Liver (tissue), 9 donors: Measurements from ENCODE around the gene ALX4. TPM values are rescaled to one million over a fixed set of nuclear protein-coding genes. Genes with fewer than 3 reads are reported as not detected.

Experiments used
- DNase-seq: peaks from one replicate; pipeline ENCODE4 v3.0.0-alpha.2; 2017; ENCODE audit warnings: low spot score
- H3K27ac ChIP-seq, 2 donors: one replicate each; pipeline ENCODE4 v1.7.0; 2013; ENCODE audit warnings: inconsistent platforms in 2 of 2, low read length in 2 of 2, control low read depth in 1 of 2, low read depth in 1 of 2, mild to moderate bottlenecking in 1 of 2
- H3K27me3 ChIP-seq, 4 donors: one replicate each; pipeline versions ENCODE4 v1.6.1 to v1.7.0; 2013; ENCODE audit warnings: low read length in 3 of 4, inconsistent platforms in 1 of 4, mild to moderate bottlenecking in 1 of 4, moderate library complexity in 1 of 4; ENCODE audit not compliant: control insufficient read depth in 4 of 4, insufficient read depth in 4 of 4
- H3K36me3 ChIP-seq, 4 donors: one replicate each; pipeline versions ENCODE4 v1.6.1 to v1.7.0; 2013; ENCODE audit warnings: low read length in 3 of 4, mild to moderate bottlenecking in 3 of 4, low read depth in 1 of 4, moderate library complexity in 1 of 4; ENCODE audit not compliant: control insufficient read depth in 4 of 4, insufficient read depth in 3 of 4
- H3K4me1 ChIP-seq, 4 donors: one replicate each; pipeline versions ENCODE4 v1.6.1 to v1.7.0; 2013; ENCODE audit warnings: low read length in 3 of 4, mild to moderate bottlenecking in 3 of 4, moderate library complexity in 1 of 4; ENCODE audit not compliant: control insufficient read depth in 4 of 4, insufficient read depth in 4 of 4
- H3K4me3 ChIP-seq, 3 donors: one replicate each; pipeline versions ENCODE4 v1.6.1 to v1.7.0; 2013; ENCODE audit warnings: low read length in 3 of 3, control low read depth in 1 of 3, low read depth in 1 of 3, mild to moderate bottlenecking in 1 of 3
- H3K9ac ChIP-seq, 2 donors: one replicate each; pipeline ENCODE4 v1.7.0; 2013; ENCODE audit warnings: low read length in 2 of 2, mild to moderate bottlenecking in 2 of 2, moderate library complexity in 2 of 2, control low read depth in 1 of 2, low read depth in 1 of 2
- H3K9me3 ChIP-seq, 4 donors: one replicate each; pipeline versions ENCODE4 v1.6.1 to v1.7.0; 2013; ENCODE audit warnings: low read length in 3 of 4; ENCODE audit not compliant: control insufficient read depth in 4 of 4
- EGR1 ChIP-seq, 2 donors: IDR thresholded peaks; 2 replicates each; pipeline ENCODE4 v1.6.1; 2016 to 2018; ENCODE audit warnings: antibody characterized with exemption in 2 of 2, low read depth in 2 of 2
- FOXA1 ChIP-seq: IDR thresholded peaks from 2 replicates; pipeline ENCODE4 v1.6.1; 2016; ENCODE audit warnings: antibody characterized with exemption
- GABPA ChIP-seq, 2 donors: IDR thresholded peaks in 1 of 2; conservative IDR thresholded peaks in 1 of 2; 2 replicates each; pipeline ENCODE4 v1.6.1; 2016; ENCODE audit warnings: antibody characterized with exemption in 2 of 2, mild to moderate bottlenecking in 1 of 2, moderate library complexity in 1 of 2
- HNF4A ChIP-seq, 2 donors: conservative IDR thresholded peaks; 2 replicates each; pipeline ENCODE4 v1.6.1; 2016; ENCODE audit warnings: antibody characterized with exemption in 2 of 2, mild to moderate bottlenecking in 2 of 2
- HNF4G ChIP-seq: IDR thresholded peaks from 2 replicates; pipeline ENCODE4 v1.6.1; 2016; ENCODE audit warnings: antibody characterized with exemption
- JUND ChIP-seq, 2 donors: IDR thresholded peaks; 2 replicates each; pipeline ENCODE4 v1.6.1; 2016; ENCODE audit warnings: antibody characterized with exemption in 2 of 2
- NR2F2 ChIP-seq: IDR thresholded peaks from 2 replicates; pipeline ENCODE4 v1.6.1; 2016; ENCODE audit warnings: antibody characterized with exemption
- RAD21 ChIP-seq, 2 donors: IDR thresholded peaks; 2 replicates each; pipeline ENCODE4 v1.6.1; 2016; ENCODE audit warnings: antibody characterized with exemption in 2 of 2, mild to moderate bottlenecking in 2 of 2
- RXRA ChIP-seq, 2 donors: IDR thresholded peaks; 2 replicates each; pipeline ENCODE4 v1.6.1; 2017 to 2018; ENCODE audit warnings: antibody characterized with exemption in 2 of 2, mild to moderate bottlenecking in 1 of 2
- SP1 ChIP-seq: IDR thresholded peaks from 2 replicates; pipeline ENCODE4 v1.6.1; 2018; ENCODE audit warnings: antibody characterized with exemption, mild to moderate bottlenecking
- TAF1 ChIP-seq: conservative IDR thresholded peaks from 2 replicates; pipeline ENCODE4 v1.6.1; 2016; ENCODE audit warnings: antibody characterized with exemption, mild to moderate bottlenecking
- WGBS: extraction: QIAGEN DNeasy Blood & Tissue Kit; methylation state at CpG from one replicate; pipeline ENCODE4 v1.1.7; 2013; 5-methylcytosine and 5-hydroxymethylcytosine counted together
- polyA plus RNA-seq, 2 donors: library from polyadenylated mRNA; stranded (reverse) in 1 of 2; unstranded in 1 of 2; fragments of 200-250 nt in 1 of 2; fragments of >200 nt in 1 of 2; fragmentation: Nextera tagmentation in 1 of 2; extraction: Ambion mirVana in 1 of 2; gene quantifications; one replicate each; pipeline versions ENCODE4 v1.2.1 to v1.2.3, GENCODE V29; 2013 to 2015
- total RNA-seq, 2 donors: library from RNA; depleted of rRNA; stranded (reverse); fragments of >200 nt; gene quantifications; one replicate each; pipeline ENCODE4 v1.2.3, GENCODE V29; 2014
- TF ChIP-seq, protein P1 (sequence below): IDR thresholded peaks from 2 replicates; pipeline ENCODE4 v1.6.1; 2016; ENCODE audit warnings: antibody characterized with exemption
- TF ChIP-seq, protein P2 (sequence below): IDR thresholded peaks from 2 replicates; pipeline ENCODE4 v1.6.1; 2016; ENCODE audit warnings: antibody characterized with exemption
- TF ChIP-seq, protein P3 (sequence below): IDR thresholded peaks from 2 replicates; pipeline ENCODE4 v1.6.1; 2016; ENCODE audit warnings: antibody characterized with exemption
- TF ChIP-seq, protein P4 (sequence below): IDR thresholded peaks from 2 replicates; pipeline ENCODE4 v1.6.1; 2016; ENCODE audit warnings: antibody characterized with exemption, mild to moderate bottlenecking
- TF ChIP-seq, protein P5 (sequence below): fragments of 150-350 bp; IDR thresholded peaks from 2 replicates; pipeline ENCODE4 v1.5.1; 2017; ENCODE audit warnings: improper control_type of control experiment, low read depth, low read length; ENCODE audit not compliant: missing input control
- donor health status: healthy.
- donor health status: healthy.
- donor health status: healthy.
- donor health status: healthy.
- donor health status: healthy.

Gene ALX4
- total and polyA plus RNA-seq, 4 donors, result not detected

DNA sequence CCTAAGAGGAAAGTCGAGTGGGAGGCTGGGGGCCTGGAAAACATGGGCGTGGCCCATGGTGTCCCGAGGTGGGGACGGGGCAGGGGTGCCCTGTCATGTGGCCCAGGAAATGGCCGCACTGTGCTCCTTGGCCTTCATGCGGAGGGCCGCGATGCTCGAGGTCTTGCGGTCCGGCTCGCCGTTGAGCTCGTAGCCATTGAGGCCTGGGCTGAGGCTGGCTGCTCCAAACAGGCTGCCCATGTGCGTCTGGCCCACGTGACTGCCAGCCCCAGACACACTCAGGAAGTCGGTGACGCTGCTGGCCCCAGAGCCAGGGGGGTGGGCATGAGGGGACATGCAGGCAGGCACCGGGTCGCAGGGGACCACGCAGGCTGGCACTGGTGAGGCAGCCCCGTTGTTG is 45.2 kb downstream of the ALX4 start (continued):
- TF ChIP-seq, protein P1, sequence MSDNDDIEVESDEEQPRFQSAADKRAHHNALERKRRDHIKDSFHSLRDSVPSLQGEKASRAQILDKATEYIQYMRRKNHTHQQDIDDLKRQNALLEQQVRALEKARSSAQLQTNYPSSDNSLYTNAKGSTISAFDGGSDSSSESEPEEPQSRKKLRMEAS, result no peak

DNA sequence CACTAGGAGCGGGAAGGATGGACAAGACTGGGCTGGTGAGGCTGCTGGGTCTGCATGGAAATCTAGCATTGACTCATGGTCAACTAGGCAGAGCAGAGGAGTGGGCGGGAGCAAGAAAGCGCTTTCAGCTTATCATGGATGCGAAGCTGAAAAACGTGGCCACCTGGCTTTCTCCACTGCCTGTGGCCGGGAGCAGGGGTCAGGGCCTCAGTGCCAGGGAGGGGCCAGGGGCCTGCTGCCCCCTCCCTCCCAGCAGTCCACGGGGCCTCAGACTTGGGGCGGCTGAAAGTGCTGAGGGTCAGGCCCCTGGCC is 45.5 kb downstream of the ALX4 start:
- no peak overlapping the region for H3K27ac ChIP-seq
- H3K4me1 ChIP-seq, result no peaks in the 10 kb centered on the region
- H3K9me3 ChIP-seq, result no peaks in the 10 kb centered on the region
- 80% methylated on average over 8 of the region's 8 CpGs for WGBS
- TF ChIP-seq, protein P2, sequence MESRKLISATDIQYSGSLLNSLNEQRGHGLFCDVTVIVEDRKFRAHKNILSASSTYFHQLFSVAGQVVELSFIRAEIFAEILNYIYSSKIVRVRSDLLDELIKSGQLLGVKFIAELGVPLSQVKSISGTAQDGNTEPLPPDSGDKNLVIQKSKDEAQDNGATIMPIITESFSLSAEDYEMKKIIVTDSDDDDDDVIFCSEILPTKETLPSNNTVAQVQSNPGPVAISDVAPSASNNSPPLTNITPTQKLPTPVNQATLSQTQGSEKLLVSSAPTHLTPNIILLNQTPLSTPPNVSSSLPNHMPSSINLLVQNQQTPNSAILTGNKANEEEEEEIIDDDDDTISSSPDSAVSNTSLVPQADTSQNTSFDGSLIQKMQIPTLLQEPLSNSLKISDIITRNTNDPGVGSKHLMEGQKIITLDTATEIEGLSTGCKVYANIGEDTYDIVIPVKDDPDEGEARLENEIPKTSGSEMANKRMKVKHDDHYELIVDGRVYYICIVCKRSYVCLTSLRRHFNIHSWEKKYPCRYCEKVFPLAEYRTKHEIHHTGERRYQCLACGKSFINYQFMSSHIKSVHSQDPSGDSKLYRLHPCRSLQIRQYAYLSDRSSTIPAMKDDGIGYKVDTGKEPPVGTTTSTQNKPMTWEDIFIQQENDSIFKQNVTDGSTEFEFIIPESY, result no peak
- H3K4me3 ChIP-seq, result no peak overlapping the region
- H3K9ac ChIP-seq, result no peak overlapping the region
- H3K36me3 ChIP-seq, result no peaks in the 10 kb centered on the region
- no peaks in the 10 kb centered on the region for H3K27me3 ChIP-seq
- DNase-seq, result no peak

DNA sequence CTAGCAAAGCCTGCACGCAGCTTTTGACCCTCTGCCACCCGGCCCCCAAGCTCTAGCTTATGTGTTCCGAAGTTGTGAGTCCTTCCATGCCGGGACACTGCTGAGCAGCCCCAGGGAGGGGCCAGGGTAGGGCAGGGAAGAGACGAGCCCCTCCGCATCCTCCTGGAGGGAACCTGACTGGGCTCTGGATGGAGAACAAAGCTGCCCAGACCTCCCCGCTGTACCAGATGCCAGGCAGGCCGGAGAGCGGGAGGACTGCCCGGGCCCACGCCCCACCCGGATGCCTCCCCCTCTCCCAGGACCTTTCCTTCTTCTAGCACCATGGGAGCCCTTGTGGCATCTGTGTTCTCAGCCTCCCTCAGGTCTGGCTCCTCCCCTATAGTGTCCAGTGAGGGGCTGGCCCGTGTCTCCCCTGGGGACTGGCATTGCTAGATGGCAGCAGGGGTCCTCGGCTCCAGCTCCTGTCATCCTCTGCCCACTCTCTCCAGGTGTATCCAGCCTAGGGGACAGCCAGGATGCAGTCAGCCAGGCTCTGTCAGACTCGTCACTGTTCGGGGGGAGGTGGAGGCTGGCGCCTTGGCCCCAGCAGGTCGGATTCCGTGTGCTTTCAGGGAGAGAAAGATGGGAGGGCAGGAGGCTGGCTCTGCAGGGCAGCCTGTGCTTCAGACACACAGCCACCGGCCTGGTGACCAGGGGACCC is 46.1 kb downstream of the ALX4 start:
- H3K4me1 ChIP-seq, result no peaks in the 10 kb centered on the region
- no peak for DNase-seq
- 86% methylated on average over 20 of the region's 20 CpGs for whole genome bisulfite sequencing

More for the DNA sequence above, 46.1 kb downstream of the ALX4 start:
- Histone ChIP-seq H3K36me3 (no peaks in the 10 kb centered on the region), H3K4me3 (no peak overlapping the region), H3K9me3 (no peaks in the 10 kb centered on the region), H3K9ac (no peak overlapping the region), H3K27me3 (no peaks in the 10 kb centered on the region), H3K27ac (no peak overlapping the region)
- no peak for TF ChIP-seq RAD21 (IDR thresholded peaks at IDR 0.05)
- TF ChIP-seq, protein P3, sequence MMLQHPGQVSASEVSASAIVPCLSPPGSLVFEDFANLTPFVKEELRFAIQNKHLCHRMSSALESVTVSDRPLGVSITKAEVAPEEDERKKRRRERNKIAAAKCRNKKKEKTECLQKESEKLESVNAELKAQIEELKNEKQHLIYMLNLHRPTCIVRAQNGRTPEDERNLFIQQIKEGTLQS, result no peak
- no peak for TF ChIP-seq HNF4G
- TF ChIP-seq, protein P4, sequence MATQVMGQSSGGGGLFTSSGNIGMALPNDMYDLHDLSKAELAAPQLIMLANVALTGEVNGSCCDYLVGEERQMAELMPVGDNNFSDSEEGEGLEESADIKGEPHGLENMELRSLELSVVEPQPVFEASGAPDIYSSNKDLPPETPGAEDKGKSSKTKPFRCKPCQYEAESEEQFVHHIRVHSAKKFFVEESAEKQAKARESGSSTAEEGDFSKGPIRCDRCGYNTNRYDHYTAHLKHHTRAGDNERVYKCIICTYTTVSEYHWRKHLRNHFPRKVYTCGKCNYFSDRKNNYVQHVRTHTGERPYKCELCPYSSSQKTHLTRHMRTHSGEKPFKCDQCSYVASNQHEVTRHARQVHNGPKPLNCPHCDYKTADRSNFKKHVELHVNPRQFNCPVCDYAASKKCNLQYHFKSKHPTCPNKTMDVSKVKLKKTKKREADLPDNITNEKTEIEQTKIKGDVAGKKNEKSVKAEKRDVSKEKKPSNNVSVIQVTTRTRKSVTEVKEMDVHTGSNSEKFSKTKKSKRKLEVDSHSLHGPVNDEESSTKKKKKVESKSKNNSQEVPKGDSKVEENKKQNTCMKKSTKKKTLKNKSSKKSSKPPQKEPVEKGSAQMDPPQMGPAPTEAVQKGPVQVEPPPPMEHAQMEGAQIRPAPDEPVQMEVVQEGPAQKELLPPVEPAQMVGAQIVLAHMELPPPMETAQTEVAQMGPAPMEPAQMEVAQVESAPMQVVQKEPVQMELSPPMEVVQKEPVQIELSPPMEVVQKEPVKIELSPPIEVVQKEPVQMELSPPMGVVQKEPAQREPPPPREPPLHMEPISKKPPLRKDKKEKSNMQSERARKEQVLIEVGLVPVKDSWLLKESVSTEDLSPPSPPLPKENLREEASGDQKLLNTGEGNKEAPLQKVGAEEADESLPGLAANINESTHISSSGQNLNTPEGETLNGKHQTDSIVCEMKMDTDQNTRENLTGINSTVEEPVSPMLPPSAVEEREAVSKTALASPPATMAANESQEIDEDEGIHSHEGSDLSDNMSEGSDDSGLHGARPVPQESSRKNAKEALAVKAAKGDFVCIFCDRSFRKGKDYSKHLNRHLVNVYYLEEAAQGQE, result no peak
- no peak for TF ChIP-seq RXRA (IDR thresholded peaks at IDR 0.05)
- TF ChIP-seq TAF1, result no peak
- TF ChIP-seq NR2F2, result no peak
- TF ChIP-seq JUND (IDR thresholded peaks at IDR 0.05), result no peak
- TF ChIP-seq, protein P1, result no peak
- no peak for TF ChIP-seq SP1
- TF ChIP-seq HNF4A (conservative IDR thresholded peaks at IDR 0.05), result no peak
- TF ChIP-seq GABPA (IDR thresholded peaks at IDR 0.05 in 1 of 2, conservative IDR thresholded peaks at IDR 0.05 in 1 of 2), result no peak
- TF ChIP-seq, protein P5, sequence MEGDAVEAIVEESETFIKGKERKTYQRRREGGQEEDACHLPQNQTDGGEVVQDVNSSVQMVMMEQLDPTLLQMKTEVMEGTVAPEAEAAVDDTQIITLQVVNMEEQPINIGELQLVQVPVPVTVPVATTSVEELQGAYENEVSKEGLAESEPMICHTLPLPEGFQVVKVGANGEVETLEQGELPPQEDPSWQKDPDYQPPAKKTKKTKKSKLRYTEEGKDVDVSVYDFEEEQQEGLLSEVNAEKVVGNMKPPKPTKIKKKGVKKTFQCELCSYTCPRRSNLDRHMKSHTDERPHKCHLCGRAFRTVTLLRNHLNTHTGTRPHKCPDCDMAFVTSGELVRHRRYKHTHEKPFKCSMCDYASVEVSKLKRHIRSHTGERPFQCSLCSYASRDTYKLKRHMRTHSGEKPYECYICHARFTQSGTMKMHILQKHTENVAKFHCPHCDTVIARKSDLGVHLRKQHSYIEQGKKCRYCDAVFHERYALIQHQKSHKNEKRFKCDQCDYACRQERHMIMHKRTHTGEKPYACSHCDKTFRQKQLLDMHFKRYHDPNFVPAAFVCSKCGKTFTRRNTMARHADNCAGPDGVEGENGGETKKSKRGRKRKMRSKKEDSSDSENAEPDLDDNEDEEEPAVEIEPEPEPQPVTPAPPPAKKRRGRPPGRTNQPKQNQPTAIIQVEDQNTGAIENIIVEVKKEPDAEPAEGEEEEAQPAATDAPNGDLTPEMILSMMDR, result no peak
- no peak for TF ChIP-seq EGR1 (IDR thresholded peaks at IDR 0.05; ENCODE audit: low read depth in 2 of 2)
- TF ChIP-seq, protein P2, result no peak
- TF ChIP-seq FOXA1, result no peak
